ENCODE measurements around the gene ZFP91. TPM values are rescaled to one million over a fixed set of nuclear protein-coding genes. Genes with fewer than 3 reads are reported as not detected.
A peak's percentile ranks its signal among the peaks of the same experiment; 100 is the strongest.

ZFP91 gene
- polyA plus RNA-seq, 1 donor: 37.7 TPM

- no peak for DNase-seq
These were observed 8.1 kb downstream of the ZFP91 start for GRCh38 chr11:58586998-58587397.

- DNase-seq: no peak
These were observed 12.8 kb downstream of the ZFP91 start for GRCh38 chr11:58591659-58592058.

GRCh38 chr11:58592760-58593472 lies 14.1 kb downstream of the ZFP91 start:
- no peak for DNase-seq

GRCh38 chr11:58594826-58595225 lies 16.0 kb downstream of the ZFP91 start:
- DNase-seq: no peak

GRCh38 chr11:58596621-58597020 lies 17.8 kb downstream of the ZFP91 start:
- no peak for DNase-seq

GRCh38 chr11:58597486-58598144 lies 18.8 kb downstream of the ZFP91 start:
- no peak for DNase-seq

- no peak for DNase-seq
These were observed 21.6 kb downstream of the ZFP91 start for GRCh38 chr11:58600510-58600909.

GRCh38 chr11:58606930-58607714 lies 28.3 kb downstream of the ZFP91 start:
- DNase-seq: no peak

- DNase-seq: no peak
These were observed 29.5 kb downstream of the ZFP91 start for GRCh38 chr11:58608331-58608730.

- no peak for DNase-seq
These were observed 30.9 kb downstream of the ZFP91 start for GRCh38 chr11:58609723-58610122.

GRCh38 chr11:58613228-58613627 lies 34.4 kb downstream of the ZFP91 start:
- no peak for DNase-seq

- DNase-seq: no peak
These were observed 36.7 kb downstream of the ZFP91 start for GRCh38 chr11:58615559-58615958.

- DNase-seq: no peak
These were observed 37.7 kb downstream of the ZFP91 start for GRCh38 chr11:58616594-58616993.

- no peak for DNase-seq
These were observed 39.2 kb downstream of the ZFP91 start for GRCh38 chr11:58617976-58618557.

GRCh38 chr11:58621586-58622262 lies 42.9 kb downstream of the ZFP91 start:
- no peak for DNase-seq

- DNase-seq: no peak
These were observed 43.5 kb downstream of the ZFP91 start, which contains the start of gene CNTF for GRCh38 chr11:58622344-58622743. CNTF (plus strand) TSS chr11:58622665; CDS start chr11:58622753, 88 bp downstream.

- DNase-seq: peak; percentile 30
These were observed 46.2 kb downstream of the ZFP91 start for GRCh38 chr11:58625086-58625485.

- DNase-seq: no peak
These were observed 47.1 kb downstream of the ZFP91 start for GRCh38 chr11:58625826-58626460.

- DNase-seq: no peak
These were observed 48.1 kb downstream of the ZFP91 start for GRCh38 chr11:58626934-58627483.

GRCh38 chr11:58628446-58628845 lies 49.6 kb downstream of the ZFP91 start:
- no peak for DNase-seq

GRCh38 chr11:58629857-58630256 lies 51.0 kb downstream of the ZFP91 start:
- DNase-seq: no peak

GRCh38 chr11:58631378-58631777 lies 52.5 kb downstream of the ZFP91 start:
- no peak for DNase-seq
